CD14-positive monocyte (primary cell): Measurements from ENCODE around the gene RUFY2. TPM values are rescaled to one million over a fixed set of nuclear protein-coding genes. Genes with fewer than 3 reads are reported as not detected.

Source experiments
- DNase-seq, 3 donors: peaks; one replicate each; pipeline ENCODE4 v3.0.0-alpha.2; 2011 to 2022
- H2AFZ ChIP-seq: 2 replicates; pipeline ENCODE4 v1.6.0; 2012; ENCODE audit warnings: mild to moderate bottlenecking, low read depth, low read length, inconsistent platforms; ENCODE audit not compliant: insufficient read depth, poor library complexity, severe bottlenecking
- H3K27ac ChIP-seq, 2 donors: 1 replicate in 1 of 2; 2 replicates in 1 of 2; pipeline ENCODE4 v1.5.1; 2012 to 2013; ENCODE audit warnings: low read length in 2 of 2, control low read depth in 1 of 2, inconsistent platforms in 1 of 2, low read depth in 1 of 2, mild to moderate bottlenecking in 1 of 2
- H3K27me3 ChIP-seq, 2 donors: one replicate each; pipeline versions ENCODE4 v1.6.0 to v1.6.1; 2011 to 2013; ENCODE audit warnings: low read length in 2 of 2; ENCODE audit not compliant: control insufficient read depth in 2 of 2, insufficient read depth in 2 of 2
- H3K36me3 ChIP-seq, 2 donors: replicated peaks in 1 of 2; 1 replicate in 1 of 2; 2 replicates in 1 of 2; pipeline versions ENCODE4 v1.5.1 to v1.6.1; 2012 to 2013; ENCODE audit warnings: low read length in 2 of 2, control low read depth in 1 of 2, inconsistent platforms in 1 of 2, mild to moderate bottlenecking in 1 of 2; ENCODE audit not compliant: insufficient read depth in 2 of 2, control insufficient read depth in 1 of 2
- H3K4me1 ChIP-seq, 2 donors: 1 replicate in 1 of 2; 2 replicates in 1 of 2; pipeline versions ENCODE4 v1.5.1 to v1.6.1; 2012 to 2013; ENCODE audit warnings: low read length in 2 of 2, control low read depth in 1 of 2, inconsistent platforms in 1 of 2, mild to moderate bottlenecking in 1 of 2, moderate library complexity in 1 of 2; ENCODE audit not compliant: insufficient read depth in 2 of 2, control insufficient read depth in 1 of 2
- H3K4me2 ChIP-seq: replicated peaks from 2 replicates; pipeline ENCODE3; 2012; ENCODE audit warnings: low read length, moderate library complexity, mild to moderate bottlenecking; ENCODE audit not compliant: poor library complexity, severe bottlenecking; ENCODE audit errors: extremely low read depth
- H3K4me3 ChIP-seq, 3 experiments: fragments of 200-600 bp in 1 of 3; sonication (generic) in 1 of 3; replicated peaks in 1 of 3; 1 replicate in 2 of 3; 2 replicates in 1 of 3; pipeline ENCODE4 v1.5.1; 2011 to 2013; ENCODE audit warnings: low read length in 3 of 3, mild to moderate bottlenecking in 3 of 3, control low read depth in 2 of 3, low read depth in 2 of 3, inconsistent platforms in 1 of 3, moderate library complexity in 1 of 3
- H3K79me2 ChIP-seq: 2 replicates; pipeline ENCODE4 v1.6.0; 2012; ENCODE audit warnings: mild to moderate bottlenecking, control low read depth, inconsistent platforms, low read length, moderate library complexity; ENCODE audit not compliant: insufficient read depth
- H3K9ac ChIP-seq: 2 replicates; pipeline ENCODE4 v1.6.0; 2017; ENCODE audit warnings: low read length, mild to moderate bottlenecking; ENCODE audit not compliant: insufficient read depth, poor library complexity, severe bottlenecking
- H3K9me3 ChIP-seq, 2 donors: replicated peaks in 1 of 2; 1 replicate in 1 of 2; 2 replicates in 1 of 2; pipeline versions ENCODE4 v1.5.1 to v1.6.1; 2012 to 2013; ENCODE audit warnings: low read length in 2 of 2, control low read depth in 1 of 2; ENCODE audit not compliant: control insufficient read depth in 1 of 2, insufficient read depth in 1 of 2
- H4K20me1 ChIP-seq: 2 replicates; pipeline ENCODE4 v1.6.0; 2012; ENCODE audit warnings: mild to moderate bottlenecking, low read length, control low read depth, moderate library complexity; ENCODE audit not compliant: insufficient read depth
- H3K27ac Mint-ChIP-seq, 7 donors: one replicate each; pipeline ENCODE4 v1.8.0; 2020; ENCODE audit warnings: mild to moderate bottlenecking in 7 of 7, mixed read lengths in 7 of 7, moderate library complexity in 6 of 7, inconsistent platforms in 2 of 7
- H3K27me3 Mint-ChIP-seq, 3 donors: one replicate each; pipeline ENCODE4 v1.8.0; 2021 to 2022; ENCODE audit warnings: low read depth in 3 of 3, mild to moderate bottlenecking in 3 of 3, mixed read lengths in 3 of 3, moderate library complexity in 3 of 3, inconsistent platforms in 1 of 3
- H3K36me3 Mint-ChIP-seq, 2 donors: one replicate each; pipeline ENCODE4 v1.8.0; 2020; ENCODE audit warnings: mixed read lengths in 2 of 2, inconsistent platforms in 1 of 2, mild to moderate bottlenecking in 1 of 2
- H3K4me1 Mint-ChIP-seq: one replicate; pipeline ENCODE4 v1.8.0; 2020; ENCODE audit warnings: mild to moderate bottlenecking, mixed read lengths
- H3K4me3 Mint-ChIP-seq, 2 donors: one replicate each; pipeline ENCODE4 v1.8.0; 2020; ENCODE audit warnings: mild to moderate bottlenecking in 2 of 2, mixed read lengths in 2 of 2, moderate library complexity in 1 of 2
- H3K9me3 Mint-ChIP-seq, 7 donors: one replicate each; pipeline ENCODE4 v1.8.0; 2020 to 2022; ENCODE audit warnings: mixed read lengths in 7 of 7, mild to moderate bottlenecking in 6 of 7, moderate library complexity in 6 of 7, inconsistent platforms in 2 of 7
- WGBS: methylation state at CpG from one replicate; pipeline ENCODE4 v1.1.5; 2013; ENCODE audit warnings: missing lambda C conversion rate; ENCODE audit not compliant: insufficient coverage; 5-methylcytosine and 5-hydroxymethylcytosine counted together
- intact Hi-C, 2 donors: fragments of 100-400 bp; cut with micrococcal nuclease; formaldehyde crosslinking; loops; one replicate each; pipeline versions ENCODE4 v1.15.0 to v1.15.1; 2023
- polyA plus RNA-seq, 3 donors: library from polyadenylated mRNA; depleted of rRNA in 1 of 3; unstranded in 2 of 3; stranded (reverse) in 1 of 3; fragments of 300-500 nt in 2 of 3; fragments of >200 nt in 1 of 3; fragmentation: Illumina TruSeq in 2 of 3; gene quantifications; 1 replicate in 2 of 3; 2 replicates in 1 of 3; pipeline ENCODE4 v1.2.3, GENCODE V29; 2012 to 2021
- TF ChIP-seq, protein P1 (sequence below): fragments of 200-600 bp; IDR thresholded peaks from one replicate; pipeline ENCODE4 v1.8.0; 2022; ENCODE audit warnings: antibody characterized with exemption, mild to moderate bottlenecking

Gene RUFY2
- polyA plus RNA-seq, 3 donors: 2.8 to 3.9 (median 3.3) TPM

DNA sequence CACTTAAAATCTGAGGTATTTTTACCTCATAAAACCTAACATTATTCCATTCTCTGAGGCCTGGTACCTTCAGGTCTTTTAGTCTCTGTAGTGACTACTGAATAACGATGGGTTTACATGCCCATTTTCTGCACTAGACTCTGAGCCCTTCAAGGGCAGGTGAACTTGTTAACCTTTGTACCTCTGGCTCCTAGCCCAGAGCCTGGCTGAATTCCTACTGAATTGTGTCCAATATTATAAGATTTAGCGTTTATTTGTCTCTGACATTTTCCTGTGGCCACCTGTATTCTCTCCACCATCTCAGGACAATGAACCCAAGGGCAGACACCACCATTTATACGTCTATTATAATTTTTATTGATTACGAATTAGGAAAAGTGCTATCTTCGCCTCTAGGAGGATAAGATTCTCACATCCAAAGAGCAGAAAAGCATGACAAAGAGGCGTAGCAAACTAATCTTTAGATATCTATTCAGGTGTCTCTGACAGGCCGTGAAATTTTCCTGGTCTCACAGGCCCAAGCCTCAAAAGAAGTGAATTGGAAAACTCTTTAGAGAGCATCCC lies 103.1 kb downstream of the RUFY2 start:
- Mint-ChIP-seq H3K9me3 (no peaks in the 10 kb centered on the region), H3K4me3 (no peak overlapping the region), H3K36me3 (peaks cover 0 to 2% of the 10 kb centered on the region in 2 donors), H3K4me1 (peaks cover 24% of the 10 kb centered on the region), H3K27ac (no peak overlapping the region), H3K27me3 (peaks cover 0 to 2% (median 0%) of the 10 kb centered on the region in 3 donors)
- no peak overlapping the region for H3K4me3 ChIP-seq
- no peaks in the 10 kb centered on the region for H3K9me3 ChIP-seq
- no peaks in the 10 kb centered on the region for H3K36me3 ChIP-seq
- no peak overlapping the region for H3K4me2 ChIP-seq
- DNase-seq: no peak
- H3K27ac ChIP-seq: no peak overlapping the region
- no peaks in the 10 kb centered on the region for H4K20me1 ChIP-seq
- TF ChIP-seq, protein P1, sequence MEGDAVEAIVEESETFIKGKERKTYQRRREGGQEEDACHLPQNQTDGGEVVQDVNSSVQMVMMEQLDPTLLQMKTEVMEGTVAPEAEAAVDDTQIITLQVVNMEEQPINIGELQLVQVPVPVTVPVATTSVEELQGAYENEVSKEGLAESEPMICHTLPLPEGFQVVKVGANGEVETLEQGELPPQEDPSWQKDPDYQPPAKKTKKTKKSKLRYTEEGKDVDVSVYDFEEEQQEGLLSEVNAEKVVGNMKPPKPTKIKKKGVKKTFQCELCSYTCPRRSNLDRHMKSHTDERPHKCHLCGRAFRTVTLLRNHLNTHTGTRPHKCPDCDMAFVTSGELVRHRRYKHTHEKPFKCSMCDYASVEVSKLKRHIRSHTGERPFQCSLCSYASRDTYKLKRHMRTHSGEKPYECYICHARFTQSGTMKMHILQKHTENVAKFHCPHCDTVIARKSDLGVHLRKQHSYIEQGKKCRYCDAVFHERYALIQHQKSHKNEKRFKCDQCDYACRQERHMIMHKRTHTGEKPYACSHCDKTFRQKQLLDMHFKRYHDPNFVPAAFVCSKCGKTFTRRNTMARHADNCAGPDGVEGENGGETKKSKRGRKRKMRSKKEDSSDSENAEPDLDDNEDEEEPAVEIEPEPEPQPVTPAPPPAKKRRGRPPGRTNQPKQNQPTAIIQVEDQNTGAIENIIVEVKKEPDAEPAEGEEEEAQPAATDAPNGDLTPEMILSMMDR: no peak
- no peaks in the 10 kb centered on the region for H3K79me2 ChIP-seq
- H3K27me3 ChIP-seq: no peaks in the 10 kb centered on the region
- peaks cover 25 to 26% of the 10 kb centered on the region in 2 donors for H3K4me1 ChIP-seq
- no peak overlapping the region for H2AFZ ChIP-seq
- WGBS: 100% methylated on average over 4 of the region's 7 CpGs
- H3K9ac ChIP-seq: no peak overlapping the region
- intact Hi-C loops: loop anchor here (5.0 kb wide), 1 partner anchor 92 kb away; no protein-coding TSS in a partner anchor

DNA sequence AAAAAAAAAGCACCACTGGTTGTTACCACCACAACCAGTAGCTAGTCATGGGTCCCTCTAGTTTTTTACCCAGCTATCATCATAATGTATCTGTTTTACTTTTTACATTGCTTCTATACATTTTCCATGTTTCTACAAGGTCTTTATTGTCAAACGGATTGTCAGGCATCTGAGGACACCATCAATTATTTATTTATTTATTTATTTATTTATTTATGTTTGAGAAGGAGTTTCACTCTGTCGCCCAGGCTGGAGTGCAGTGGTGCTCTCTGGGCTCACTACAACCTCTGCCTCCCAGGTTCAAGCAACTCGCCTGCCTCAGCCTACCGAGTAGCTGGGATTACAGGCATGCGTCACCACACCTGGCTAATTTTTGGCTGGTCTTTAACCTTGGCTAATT lies 104.2 kb downstream of the RUFY2 start:
- Mint-ChIP-seq H3K27ac (no peak overlapping the region), H3K27me3 (peaks cover 0 to 2% (median 0%) of the 10 kb centered on the region in 3 donors), H3K4me1 (peaks cover 24% of the 10 kb centered on the region), H3K4me3 (no peak overlapping the region), H3K9me3 (no peaks in the 10 kb centered on the region), H3K36me3 (peaks cover 0 to 2% of the 10 kb centered on the region in 2 donors)
- no peak overlapping the region for H3K9ac ChIP-seq
- H3K27ac ChIP-seq: no peak overlapping the region
- H3K79me2 ChIP-seq: no peaks in the 10 kb centered on the region
- TF ChIP-seq, protein P1: no peak
- H4K20me1 ChIP-seq: no peaks in the 10 kb centered on the region
- no peak overlapping the region for H3K4me2 ChIP-seq
- intact Hi-C loops: loop anchor here (5.0 kb wide), 1 partner anchor 91 kb away; no protein-coding TSS in a partner anchor
- no peak overlapping the region for H3K4me3 ChIP-seq
- H2AFZ ChIP-seq: no peak overlapping the region
- H3K36me3 ChIP-seq: no peaks in the 10 kb centered on the region
- peaks cover 25 to 26% of the 10 kb centered on the region in 2 donors for H3K4me1 ChIP-seq
- WGBS: 100% methylated on average over 3 of the region's 5 CpGs
- H3K27me3 ChIP-seq: no peaks in the 10 kb centered on the region
- H3K9me3 ChIP-seq: no peaks in the 10 kb centered on the region
- DNase-seq: no peak
